C1 segment of cervical spinal cord (tissue), 14 donors: ENCODE results near the gene BOLL.
A peak's percentile ranks its signal among the peaks of the same experiment; 100 is the strongest.
"Not testable (repeated sequence)": the region's sequence is repeated elsewhere in the genome, so short reads cannot be mapped to it uniquely, and the experiment has no call there.

Experiments
- DNase-seq, 14 donors: peaks; one replicate each; lab custom pipeline; 2025; lab: John Stamatoyannopoulos, UW

BOLL gene

DNA sequence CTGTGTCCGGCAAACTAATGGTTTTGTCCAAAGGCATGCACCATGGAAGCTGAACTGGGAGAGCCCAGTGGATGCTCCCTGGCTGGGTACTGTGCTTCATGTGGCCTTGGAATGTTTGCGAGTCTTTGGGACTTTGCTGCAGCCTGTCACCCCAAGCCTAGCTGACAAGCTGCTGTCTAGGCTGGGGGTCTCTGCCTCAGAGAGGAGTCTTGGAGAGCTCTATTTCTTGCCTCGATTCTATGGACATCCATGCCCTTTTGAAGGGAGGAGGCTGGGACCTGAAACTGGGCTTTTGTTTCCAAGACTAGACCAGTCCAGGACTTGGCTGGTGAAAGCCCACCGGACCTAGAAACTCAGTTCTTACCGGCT, 78.3 kb downstream of the BOLL start:
- DNase-seq: no peak

DNA sequence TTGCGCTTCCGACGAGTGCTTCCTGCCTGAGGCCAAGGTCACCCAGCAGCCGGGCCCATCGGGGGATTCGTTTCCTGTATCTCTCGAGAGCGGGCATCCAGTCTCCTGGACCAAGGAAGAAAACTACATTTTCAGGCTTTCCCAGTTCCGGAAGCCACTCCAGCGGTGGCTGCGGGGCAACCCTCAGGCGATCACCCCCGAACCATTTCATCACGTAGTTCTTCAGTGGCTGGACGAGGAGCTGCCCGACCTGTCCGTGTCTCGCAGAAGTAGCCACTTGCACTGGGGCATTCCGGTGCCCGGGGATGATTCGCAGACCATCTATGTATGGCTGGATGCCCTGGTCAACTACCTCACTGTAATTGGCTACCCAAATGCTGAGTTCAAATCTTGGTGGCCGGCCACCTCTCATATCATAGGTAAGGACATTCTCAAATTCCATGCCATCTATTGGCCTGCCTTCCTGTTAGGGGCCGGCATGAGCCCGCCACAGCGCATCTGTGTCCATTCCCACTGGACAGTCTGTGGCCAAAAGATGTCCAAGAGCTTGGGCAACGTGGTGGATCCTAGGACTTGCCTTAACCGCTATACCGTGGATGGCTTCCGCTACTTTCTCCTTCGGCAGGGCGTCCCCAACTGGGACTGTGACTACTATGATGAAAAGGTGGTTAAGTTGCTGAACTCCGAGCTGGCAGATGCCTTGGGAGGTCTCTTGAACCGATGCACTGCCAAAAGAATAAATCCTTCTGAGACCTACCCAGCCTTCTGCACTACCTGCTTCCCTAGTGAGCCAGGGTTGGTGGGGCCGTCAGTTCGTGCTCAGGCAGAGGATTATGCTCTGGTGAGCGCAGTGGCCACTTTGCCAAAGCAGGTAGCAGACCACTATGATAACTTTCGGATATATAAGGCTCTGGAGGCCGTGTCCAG, 78.9 kb downstream of the BOLL start:
- DNase-seq: peak in 5 of 14 donors; percentile 10 to 56 (median 45)

DNA sequence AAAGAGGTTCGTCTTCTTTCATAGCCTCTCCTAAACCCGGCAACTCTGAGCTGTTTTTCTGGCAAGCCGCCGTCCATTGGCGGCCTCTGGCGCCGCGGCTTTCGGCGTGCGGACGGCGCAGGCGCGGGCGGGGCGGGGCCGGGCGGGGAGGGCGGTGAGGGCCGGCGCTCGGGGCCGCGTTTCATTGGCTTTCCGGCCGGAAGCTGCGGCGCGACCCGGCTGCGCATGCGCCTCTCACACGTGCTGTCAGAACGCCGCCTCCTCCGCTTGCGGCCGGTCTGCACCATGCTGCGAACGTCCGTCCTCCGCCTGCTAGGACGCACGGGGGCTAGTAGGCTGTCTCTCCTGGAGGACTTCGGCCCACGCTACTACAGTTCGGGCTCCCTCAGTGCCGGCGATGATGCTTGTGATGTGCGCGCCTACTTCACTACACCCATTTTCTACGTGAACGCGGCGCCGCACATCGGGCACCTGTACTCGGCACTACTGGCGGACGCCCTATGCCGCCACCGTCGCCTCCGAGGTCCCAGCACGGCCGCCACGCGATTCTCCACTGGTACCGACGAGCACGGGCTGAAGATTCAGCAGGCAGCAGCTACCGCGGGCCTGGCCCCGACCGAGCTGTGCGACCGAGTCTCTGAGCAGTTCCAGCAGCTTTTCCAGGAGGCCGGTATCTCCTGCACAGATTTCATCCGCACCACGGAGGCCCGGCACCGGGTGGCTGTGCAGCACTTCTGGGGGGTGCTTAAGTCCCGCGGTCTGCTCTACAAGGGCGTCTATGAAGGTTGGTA, 79.8 kb downstream of the BOLL start, which contains the start of gene MARS2:
TSS of gene MARS2 (plus strand) at position 249 of the 791 bp plus-strand sequence. CDS start at position 286, 37 bp downstream.
- peak; percentile 25 to 96 (median 89) for DNase-seq

DNA sequence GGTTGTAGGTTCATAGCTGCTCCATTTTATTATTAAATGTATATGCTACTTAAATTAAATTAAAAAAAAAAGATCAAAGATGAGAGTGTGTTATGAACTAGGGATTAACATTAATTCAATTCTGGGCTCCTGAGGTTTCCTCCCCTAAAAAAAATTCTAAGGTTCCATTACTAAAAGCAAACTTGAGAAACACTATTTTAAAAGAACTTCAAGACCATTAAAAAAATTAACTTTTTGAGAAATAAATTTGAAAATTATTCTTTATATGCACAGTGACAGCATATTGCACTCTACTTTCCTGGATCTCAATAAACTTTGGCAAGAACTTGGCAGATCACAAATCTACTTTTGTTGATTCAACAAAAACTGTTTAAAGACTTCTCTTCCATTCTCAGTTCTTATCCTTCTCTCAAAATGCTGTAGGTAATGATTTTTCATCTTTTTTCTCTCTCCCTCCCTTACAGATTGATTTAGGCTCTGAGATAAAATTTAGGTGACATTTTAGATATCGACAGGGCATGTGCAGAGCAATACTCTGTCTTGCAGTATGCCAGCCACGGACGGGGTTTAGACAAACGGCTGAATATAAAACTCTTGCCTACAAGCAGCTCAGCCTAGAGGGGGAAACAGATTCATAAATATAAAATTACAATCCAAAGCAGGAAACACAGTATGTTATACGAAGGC, 80.5 kb downstream of the BOLL start:
- DNase-seq: no peak

DNA sequence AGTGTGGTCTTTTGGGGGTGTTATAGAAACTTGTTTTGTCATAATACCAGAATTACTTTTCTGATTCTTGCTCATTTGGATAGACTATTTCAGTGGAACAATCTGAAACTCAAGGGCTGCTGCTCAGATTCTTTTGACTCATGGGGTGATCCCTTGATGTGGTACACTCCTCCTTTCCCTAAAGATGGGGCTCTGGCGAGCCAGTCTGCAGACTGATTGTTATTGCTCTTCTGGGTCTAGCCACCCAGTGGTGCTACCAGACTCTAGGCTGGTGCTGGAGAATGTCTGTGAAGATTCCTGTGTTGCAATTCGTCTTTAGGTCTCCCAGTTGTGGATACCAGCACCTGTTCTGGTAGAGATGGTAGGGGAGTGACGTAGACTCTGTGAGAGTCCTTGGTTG, 84.2 kb downstream of the BOLL start:
- no peak for DNase-seq

DNA sequence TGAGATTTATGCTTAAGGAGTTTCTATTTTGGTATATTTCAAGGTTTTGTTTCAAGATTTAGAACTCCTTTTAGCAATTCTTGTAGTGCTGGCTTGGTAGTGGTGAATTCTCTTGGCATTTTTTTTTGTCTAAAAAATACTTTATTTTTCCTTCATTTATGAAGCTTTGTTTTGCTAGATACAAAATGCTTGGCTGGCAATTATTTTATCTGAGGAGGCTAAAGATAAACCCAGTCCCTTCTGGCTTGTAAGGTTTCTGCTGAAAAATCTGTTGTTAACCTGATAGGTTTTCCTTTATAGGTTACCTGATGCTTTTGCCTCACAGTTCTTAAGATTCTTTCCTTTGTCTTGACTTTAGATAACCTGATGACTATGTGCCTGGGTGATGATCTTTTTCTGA, 85.4 kb downstream of the BOLL start:
- not testable (repeated sequence) for DNase-seq

DNA sequence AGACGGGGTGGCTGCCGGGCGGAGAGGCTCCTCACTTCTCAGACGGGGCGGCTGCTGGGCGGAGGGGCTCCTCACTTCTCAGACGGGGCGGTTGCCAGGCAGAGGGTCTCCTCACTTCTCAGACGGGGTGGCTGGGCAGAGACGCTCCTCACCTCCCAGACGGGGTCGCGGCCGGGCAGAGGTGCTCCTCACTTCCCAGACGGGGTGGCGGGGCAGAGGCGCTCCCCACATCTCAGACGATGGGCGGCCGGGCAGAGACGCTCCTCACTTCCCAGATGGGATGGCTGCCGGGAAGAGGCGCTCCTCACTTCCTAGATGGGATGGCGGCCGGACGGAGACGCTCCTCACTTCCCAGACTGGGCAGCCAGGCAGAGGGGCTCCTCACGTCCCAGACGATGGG, 88.5 kb downstream of the BOLL start:
- not testable (repeated sequence) for DNase-seq

DNA sequence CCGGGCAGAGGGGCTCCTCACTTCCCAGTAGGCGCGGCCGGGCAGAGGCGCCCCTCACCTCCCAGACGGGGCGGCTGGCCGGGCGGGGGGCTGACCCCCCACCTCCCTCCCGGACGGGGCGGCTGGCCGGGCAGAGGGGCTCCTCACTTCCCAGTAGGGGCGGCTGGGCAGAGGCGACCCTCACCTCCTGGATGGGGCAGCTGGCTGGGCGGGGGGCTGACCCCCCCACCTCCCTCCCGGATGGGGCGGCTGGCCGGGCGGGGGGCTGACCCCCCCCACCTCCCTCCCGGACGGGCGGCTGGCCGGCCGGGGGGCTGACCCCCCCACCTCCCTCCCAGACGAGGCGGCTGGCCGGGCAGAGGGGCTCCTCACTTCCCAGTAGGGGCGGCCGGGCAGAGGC, 89.1 kb downstream of the BOLL start:
- DNase-seq: not testable (repeated sequence)

DNA sequence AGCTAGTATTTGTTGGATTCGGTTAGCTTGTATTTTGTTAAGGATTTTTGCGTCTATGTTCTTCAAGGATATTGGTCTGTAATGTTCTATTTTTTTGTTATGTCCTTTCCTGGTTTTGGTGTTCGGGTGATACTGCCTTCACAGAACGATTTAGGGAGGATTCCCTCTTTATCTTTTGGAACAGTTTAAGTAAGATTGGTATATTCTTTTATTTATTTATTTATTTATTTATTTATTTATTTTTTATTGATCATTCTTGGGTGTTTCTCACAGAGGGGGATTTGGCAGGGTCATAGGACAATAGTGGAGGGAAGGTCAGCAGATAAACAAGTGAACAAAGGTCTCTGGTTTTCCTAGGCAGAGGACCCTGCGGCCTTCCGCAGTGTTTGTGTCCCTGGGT, 89.9 kb downstream of the BOLL start:
- not testable (repeated sequence) for DNase-seq

DNA sequence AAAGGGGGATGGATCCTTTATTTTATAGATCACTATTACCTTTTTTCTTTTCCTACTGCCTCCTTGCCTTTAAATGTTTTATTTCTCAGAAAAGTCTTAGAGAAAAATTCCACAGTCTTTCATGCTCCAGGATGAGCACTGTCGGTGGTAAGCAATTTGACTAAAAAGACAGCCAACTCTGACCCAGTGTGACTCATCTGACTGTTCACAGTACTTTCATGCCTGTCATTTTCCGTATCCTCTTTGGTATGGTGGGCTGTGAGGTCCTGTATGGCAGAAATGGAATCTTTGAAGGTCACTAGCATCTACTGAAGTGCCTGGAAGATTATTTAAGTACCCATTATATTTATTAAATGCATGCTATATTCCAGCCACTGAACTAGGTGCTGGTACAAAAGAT, 107.6 kb downstream of the BOLL start:
- DNase-seq: no peak

DNA sequence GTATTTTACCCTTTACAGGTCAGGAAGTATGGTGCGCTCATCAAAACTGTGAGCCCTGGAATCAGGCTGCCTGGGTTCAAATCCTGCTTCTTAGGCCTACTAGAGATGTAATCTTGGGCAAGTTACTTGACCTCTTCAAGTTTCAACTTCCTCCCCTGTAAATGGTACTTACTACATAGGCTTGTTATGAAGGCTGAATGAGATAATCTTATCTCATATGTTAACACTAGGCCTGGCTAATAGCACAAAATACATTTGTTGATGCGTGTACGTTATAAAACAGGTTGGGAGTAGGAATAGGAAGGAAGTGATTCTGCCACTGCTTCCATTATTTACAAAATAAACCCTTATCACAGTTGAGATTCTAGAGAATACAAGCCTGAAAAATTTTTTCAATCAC, 108.1 kb downstream of the BOLL start:
- no peak for DNase-seq
